Esophagus muscularis mucosa (tissue), 4 donors: Measurements from ENCODE around the gene BIN1. TPM values are rescaled to one million over a fixed set of nuclear protein-coding genes. Genes with fewer than 3 reads are reported as not detected.

Experiments used
- DNase-seq: peaks from one replicate; pipeline ENCODE4 v3.0.0-alpha.2; 2017; ENCODE audit errors: extremely low spot score
- H3K27ac ChIP-seq, 4 donors: fragments of 200-600 bp; sonication (generic); replicated peaks in 1 of 4; 1 replicate in 3 of 4; 2 replicates in 1 of 4; pipeline ENCODE4 v1.5.1; 2016 to 2019; ENCODE audit warnings: mild to moderate bottlenecking in 1 of 4
- H3K27me3 ChIP-seq, 4 donors: fragments of 200-600 bp; sonication (generic); one replicate each; pipeline versions ENCODE4 v1.5.1 to v1.6.0; 2016 to 2019
- H3K36me3 ChIP-seq, 4 donors: fragments of 200-600 bp; sonication (generic); one replicate each; pipeline ENCODE4 v1.5.1; 2016 to 2019
- H3K4me1 ChIP-seq, 4 donors: fragments of 200-600 bp; sonication (generic); one replicate each; pipeline ENCODE4 v1.5.1; 2016 to 2019
- H3K4me3 ChIP-seq, 4 donors: fragments of 200-600 bp; sonication (generic); 1 replicate in 2 of 4; 2 replicates in 2 of 4; pipeline ENCODE4 v1.5.1; 2016 to 2019; ENCODE audit warnings: mild to moderate bottlenecking in 4 of 4, moderate library complexity in 1 of 4
- H3K9me3 ChIP-seq, 4 donors: fragments of 200-600 bp; sonication (generic); 1 replicate in 3 of 4; 2 replicates in 1 of 4; pipeline ENCODE4 v1.5.1; 2016 to 2019
- EP300 ChIP-seq: sonication (generic); formaldehyde crosslinking; IDR thresholded peaks from one replicate; pipeline ENCODE4 v1.6.1; 2017; ENCODE audit warnings: antibody characterized with exemption
- POLR2A ChIP-seq: fragments of 450-650 bp; IDR thresholded peaks from one replicate; pipeline ENCODE4 v1.6.1; 2017; ENCODE audit warnings: antibody characterized with exemption, moderate library complexity, mild to moderate bottlenecking, low read depth
- POLR2AphosphoS5 ChIP-seq, 2 donors: sonication (generic); formaldehyde crosslinking; IDR thresholded peaks; one replicate each; pipeline ENCODE4 v1.6.1; 2017; ENCODE audit warnings: antibody characterized with exemption in 2 of 2
- WGBS: methylation state at CpG from one replicate; pipeline ENCODE4 v1.1.5; 2018; 5-methylcytosine and 5-hydroxymethylcytosine counted together
- intact Hi-C: fragments of 100-400 bp; cut with DNase I; formaldehyde crosslinking; loops from one replicate; pipeline ENCODE4 v1.15.1; 2023
- total RNA-seq, 4 donors: library from RNA; depleted of rRNA; stranded (reverse); fragments of >200 nt; gene quantifications; one replicate each; pipeline versions ENCODE4 v1.1.0 to v1.2.1, GENCODE V29; 2016
- TF ChIP-seq, protein P1 (sequence below), 3 experiments: fragments of 200-600 bp in 2 of 3; fragments of 450-650 bp in 1 of 3; sonication (generic) in 2 of 3; IDR thresholded peaks; one replicate each; pipeline ENCODE4 v1.5.1; 2017 to 2019; ENCODE audit warnings: antibody characterized with exemption in 3 of 3, mild to moderate bottlenecking in 2 of 3, moderate library complexity in 1 of 3

Gene BIN1
- total RNA-seq, 4 donors from 2014 or later: 32.4 to 78.2 (median 50.2) TPM

DNA sequence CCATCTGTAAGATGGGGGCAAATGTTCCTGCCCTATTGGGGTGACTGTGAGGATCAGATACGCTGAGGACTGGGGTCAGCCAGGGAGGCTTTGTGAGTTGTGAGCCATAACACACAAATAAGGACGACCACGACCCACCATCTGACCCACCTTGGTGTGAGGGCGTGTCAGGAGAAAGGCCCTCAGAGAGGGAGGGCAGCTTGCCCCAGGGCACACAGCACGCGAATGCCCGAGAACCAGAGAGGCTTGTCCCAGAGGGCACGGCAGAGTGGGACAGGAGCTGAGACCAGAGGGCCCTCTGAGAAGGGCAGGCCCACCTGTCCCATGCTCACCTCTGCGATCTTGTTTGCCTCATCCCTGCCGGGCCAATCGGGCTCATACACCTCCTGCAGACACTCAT, 36.7 kb downstream of the BIN1 start:
- DNase-seq: no peak
- H3K36me3 ChIP-seq: peaks cover 0 to 47% (median 10%) of the 10 kb centered on the region in 4 donors
- 91% methylated on average over 7 of the region's 11 CpGs for WGBS
- H3K4me3 ChIP-seq: no peak overlapping the region
- no peak for TF ChIP-seq POLR2A
- TF ChIP-seq, protein P1, sequence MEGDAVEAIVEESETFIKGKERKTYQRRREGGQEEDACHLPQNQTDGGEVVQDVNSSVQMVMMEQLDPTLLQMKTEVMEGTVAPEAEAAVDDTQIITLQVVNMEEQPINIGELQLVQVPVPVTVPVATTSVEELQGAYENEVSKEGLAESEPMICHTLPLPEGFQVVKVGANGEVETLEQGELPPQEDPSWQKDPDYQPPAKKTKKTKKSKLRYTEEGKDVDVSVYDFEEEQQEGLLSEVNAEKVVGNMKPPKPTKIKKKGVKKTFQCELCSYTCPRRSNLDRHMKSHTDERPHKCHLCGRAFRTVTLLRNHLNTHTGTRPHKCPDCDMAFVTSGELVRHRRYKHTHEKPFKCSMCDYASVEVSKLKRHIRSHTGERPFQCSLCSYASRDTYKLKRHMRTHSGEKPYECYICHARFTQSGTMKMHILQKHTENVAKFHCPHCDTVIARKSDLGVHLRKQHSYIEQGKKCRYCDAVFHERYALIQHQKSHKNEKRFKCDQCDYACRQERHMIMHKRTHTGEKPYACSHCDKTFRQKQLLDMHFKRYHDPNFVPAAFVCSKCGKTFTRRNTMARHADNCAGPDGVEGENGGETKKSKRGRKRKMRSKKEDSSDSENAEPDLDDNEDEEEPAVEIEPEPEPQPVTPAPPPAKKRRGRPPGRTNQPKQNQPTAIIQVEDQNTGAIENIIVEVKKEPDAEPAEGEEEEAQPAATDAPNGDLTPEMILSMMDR (IDR thresholded peaks at IDR 0.05): no peak
- no peak for TF ChIP-seq EP300
- no peak for TF ChIP-seq POLR2AphosphoS5 (IDR thresholded peaks at IDR 0.05)
- no peaks in the 10 kb centered on the region for H3K27me3 ChIP-seq
- intact Hi-C loops: no loop called here
- no peaks in the 10 kb centered on the region for H3K9me3 ChIP-seq
- peaks cover 21 to 56% (median 39%) of the 10 kb centered on the region in 4 donors for H3K4me1 ChIP-seq
- H3K27ac ChIP-seq: no peak overlapping the region

DNA sequence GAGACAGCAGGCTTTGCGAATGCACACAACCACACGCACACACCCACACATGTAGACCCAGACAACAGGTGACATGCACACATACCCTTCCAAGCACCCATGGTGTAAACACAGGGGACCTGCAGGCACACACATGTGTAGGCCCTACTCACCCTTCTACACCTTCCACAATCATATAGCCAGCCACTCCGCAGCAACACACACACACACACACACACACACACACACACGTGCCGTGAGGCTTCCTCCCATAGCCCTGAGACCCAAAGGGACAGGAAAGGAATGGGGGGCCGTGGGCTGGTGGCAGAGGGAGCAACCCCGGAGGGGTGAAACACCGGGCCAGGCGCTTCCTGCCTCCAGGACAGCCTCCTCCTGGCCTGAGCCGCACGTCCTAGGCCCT, 37.4 kb downstream of the BIN1 start:
- Histone ChIP-seq H3K27me3 (no peaks in the 10 kb centered on the region), H3K4me3 (no peak overlapping the region), H3K9me3 (no peaks in the 10 kb centered on the region), H3K4me1 (peaks cover 25 to 61% (median 43%) of the 10 kb centered on the region in 4 donors), H3K27ac (no peak overlapping the region), H3K36me3 (peaks cover 0 to 47% (median 10%) of the 10 kb centered on the region in 4 donors)
- intact Hi-C loops: loop anchor here (10.0 kb wide), 2 partner anchors 105 to 215 kb away; no protein-coding TSS in a partner anchor
- TF ChIP-seq POLR2A (no peak), POLR2AphosphoS5 (IDR thresholded peaks at IDR 0.05) (no peak), EP300 (no peak)
- TF ChIP-seq, protein P1 (IDR thresholded peaks at IDR 0.05): no peak
- WGBS: 77% methylated on average over 11 of the region's 11 CpGs
- DNase-seq: no peak

DNA sequence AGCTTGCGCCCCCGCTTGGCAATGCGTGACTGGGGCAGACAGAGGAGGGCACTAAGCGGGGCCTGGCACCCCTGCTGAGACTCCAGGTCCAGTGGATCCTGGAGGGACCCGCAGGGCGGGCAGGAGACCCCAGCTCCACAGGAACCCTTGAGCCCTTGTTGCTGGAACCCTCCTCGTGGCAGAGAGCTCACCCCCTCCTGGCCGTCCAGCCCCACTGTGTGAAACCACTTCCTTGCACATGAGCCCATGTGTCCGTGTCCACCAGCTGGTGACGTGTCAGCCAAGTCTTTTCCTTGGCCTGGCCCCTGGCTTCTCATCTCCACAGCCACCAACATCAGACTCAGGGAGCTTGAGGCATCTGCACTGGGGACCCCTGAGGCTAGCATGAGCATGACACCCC, 38.0 kb downstream of the BIN1 start:
- no peak overlapping the region for H3K4me3 ChIP-seq
- H3K9me3 ChIP-seq: no peaks in the 10 kb centered on the region
- H3K36me3 ChIP-seq: peaks cover 0 to 47% (median 10%) of the 10 kb centered on the region in 4 donors
- WGBS: 84% methylated on average over 10 of the region's 10 CpGs
- TF ChIP-seq POLR2AphosphoS5 (IDR thresholded peaks at IDR 0.05) (no peak), POLR2A (no peak), EP300 (no peak)
- TF ChIP-seq, protein P1 (IDR thresholded peaks at IDR 0.05): no peak
- H3K27me3 ChIP-seq: no peaks in the 10 kb centered on the region
- H3K4me1 ChIP-seq: peaks cover 31 to 62% (median 45%) of the 10 kb centered on the region in 4 donors
- peak overlapping the region in 2 of 4 donors; percentile 64 to 73 for H3K27ac ChIP-seq
- intact Hi-C loops: loop anchor here (10.0 kb wide), 2 partner anchors 106 to 216 kb away; no protein-coding TSS in a partner anchor
- DNase-seq: no peak

DNA sequence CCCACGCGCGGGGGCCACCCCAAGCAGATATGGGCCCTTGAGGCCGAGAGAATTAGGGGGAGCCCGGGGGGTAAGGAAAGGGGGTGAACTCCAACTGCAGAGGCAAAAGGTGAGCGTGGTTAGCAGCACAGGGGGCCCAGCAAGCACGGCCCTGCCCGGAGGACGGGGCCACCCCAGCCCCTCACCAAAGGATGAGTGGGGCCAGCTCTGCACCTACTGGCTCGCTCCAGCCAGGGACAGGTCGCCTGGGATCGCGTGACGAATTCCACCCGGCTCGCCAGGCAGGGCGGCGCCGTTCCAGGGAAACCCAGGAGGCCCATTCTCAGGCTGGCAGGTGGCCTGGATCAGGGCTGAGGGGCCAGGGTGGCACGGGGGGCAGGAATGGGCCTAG, 38.6 kb downstream of the BIN1 start:
- no peaks in the 10 kb centered on the region for H3K9me3 ChIP-seq
- H3K27me3 ChIP-seq: no peaks in the 10 kb centered on the region
- intact Hi-C loops: loop anchor here (10.0 kb wide), 2 partner anchors 106 to 216 kb away; no protein-coding TSS in a partner anchor
- TF ChIP-seq EP300 (no peak), POLR2AphosphoS5 (IDR thresholded peaks at IDR 0.05) (no peak)
- peaks cover 32 to 59% (median 47%) of the 10 kb centered on the region in 4 donors for H3K4me1 ChIP-seq
- H3K4me3 ChIP-seq: no peak overlapping the region
- 89% methylated on average over 14 of the region's 20 CpGs for WGBS
- DNase-seq: no peak
- peak overlapping the region; percentile 34 to 73 (median 62) for H3K27ac ChIP-seq
- H3K36me3 ChIP-seq: peaks cover 0 to 51% (median 11%) of the 10 kb centered on the region in 4 donors

DNA sequence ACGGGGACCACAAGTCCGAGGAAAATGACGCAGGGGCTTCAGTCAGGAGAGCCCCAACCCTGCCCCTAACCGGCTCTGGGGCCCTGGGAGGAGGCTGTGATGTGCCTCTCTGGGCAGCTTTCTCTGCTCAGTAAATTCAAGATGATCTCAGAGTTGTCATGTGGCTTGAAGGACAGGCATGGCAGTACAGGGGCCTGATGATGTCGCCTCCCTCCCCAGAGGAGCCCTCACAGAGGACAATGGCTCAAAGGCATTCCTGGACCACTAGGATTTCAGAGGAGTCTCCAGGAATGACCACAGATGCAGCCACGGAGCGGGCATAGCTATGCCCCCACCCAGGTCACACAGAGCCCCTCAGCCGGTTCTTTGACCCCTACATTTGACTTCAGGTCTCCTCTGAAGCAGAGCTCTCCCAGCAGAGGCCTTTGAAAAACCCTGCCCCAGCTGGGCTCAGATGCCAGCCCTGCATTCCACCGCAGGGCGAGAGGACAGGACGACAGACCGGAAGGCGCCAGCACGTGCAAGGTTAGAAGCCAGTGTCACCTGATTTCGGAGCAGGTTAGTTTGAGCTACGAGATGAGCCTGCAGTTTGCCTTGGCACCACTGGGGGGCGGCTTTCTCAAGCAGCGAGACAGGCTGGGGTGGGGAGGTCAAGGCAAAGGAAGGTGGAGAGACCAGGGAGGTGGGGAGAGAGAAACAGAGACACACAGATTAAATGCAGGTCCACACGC, 39.2 kb downstream of the BIN1 start:
- no peak for TF ChIP-seq EP300
- peak in 1 of 2 donors; percentile 45 for TF ChIP-seq POLR2AphosphoS5 (IDR thresholded peaks at IDR 0.05)
- TF ChIP-seq POLR2A: no peak
- TF ChIP-seq, protein P1 (IDR thresholded peaks at IDR 0.05): peak; percentile 75 to 80 (median 76)
- Histone ChIP-seq H3K36me3 (peaks cover 0 to 51% (median 12%) of the 10 kb centered on the region in 4 donors), H3K4me1 (peaks cover 32 to 53% (median 47%) of the 10 kb centered on the region in 4 donors), H3K27me3 (no peaks in the 10 kb centered on the region), H3K9me3 (no peaks in the 10 kb centered on the region), H3K27ac (peak overlapping the region; percentile 56 to 73 (median 62)), H3K4me3 (no peak overlapping the region)
- intact Hi-C loops: loop anchor here (10.0 kb wide), 2 partner anchors 107 to 217 kb away; no protein-coding TSS in a partner anchor
- no peak for DNase-seq
- WGBS: 42% methylated on average over 15 of the region's 19 CpGs
